DOHH2 (cell line): ENCODE results near the gene TAB3.

Source experiments
- H3F3A ChIP-seq: fragments of 200-600 bp; sonication (generic), shearing (Covaris generic); 2 replicates; pipeline ENCODE4 v1.6.0; 2016; ENCODE audit warnings: antibody characterized with exemption, mild to moderate bottlenecking; ENCODE audit not compliant: control insufficient read depth, insufficient read depth
- H3K27ac ChIP-seq: fragments of 200-600 bp; sonication (generic); 2 replicates; pipeline ENCODE4 v1.5.1; 2014; ENCODE audit warnings: low read depth, mild to moderate bottlenecking, low read length, moderate library complexity
- H3K27me3 ChIP-seq: fragments of 200-600 bp; sonication (generic); 2 replicates; pipeline ENCODE4 v1.6.1; 2014; ENCODE audit warnings: mild to moderate bottlenecking, low read length, mixed read lengths; ENCODE audit not compliant: control insufficient read depth
- H3K36me3 ChIP-seq: fragments of 200-600 bp; sonication (generic); 2 replicates; pipeline ENCODE4 v1.6.1; 2014; ENCODE audit warnings: mild to moderate bottlenecking, low read length, moderate library complexity, mixed read lengths; ENCODE audit not compliant: control insufficient read depth
- H3K4me1 ChIP-seq: fragments of 200-600 bp; sonication (generic); 2 replicates; pipeline ENCODE4 v1.6.1; 2014; ENCODE audit warnings: mild to moderate bottlenecking, low read length, mixed read lengths; ENCODE audit not compliant: control insufficient read depth
- H3K4me2 ChIP-seq: fragments of 200-600 bp; sonication (generic); 2 replicates; pipeline ENCODE4 v1.6.0; 2014; ENCODE audit warnings: mild to moderate bottlenecking, low read length, moderate library complexity
- H3K4me3 ChIP-seq: fragments of 200-600 bp; sonication (generic); 2 replicates; pipeline ENCODE4 v1.5.1; 2014; ENCODE audit warnings: mild to moderate bottlenecking, low read length, mixed read lengths
- H3K79me2 ChIP-seq: fragments of 200-600 bp; sonication (generic); 2 replicates; pipeline ENCODE4 v1.6.1; 2014; ENCODE audit warnings: mild to moderate bottlenecking, low read length, mixed read lengths; ENCODE audit not compliant: control insufficient read depth
- H3K9me2 ChIP-seq: fragments of 200-600 bp; sonication (generic); replicated peaks from 2 replicates; pipeline ENCODE4 v1.6.1; 2014; ENCODE audit warnings: mild to moderate bottlenecking, low read length, mixed read lengths; ENCODE audit not compliant: control insufficient read depth
- H3K9me3 ChIP-seq: fragments of 200-600 bp; sonication (generic); 2 replicates; pipeline ENCODE4 v1.6.1; 2014; ENCODE audit warnings: antibody characterized with exemption, low read length, mixed read lengths; ENCODE audit not compliant: control insufficient read depth, insufficient read depth
- H4K20me1 ChIP-seq: fragments of 200-600 bp; sonication (generic); 2 replicates; pipeline ENCODE4 v1.6.0; 2014; ENCODE audit warnings: low read depth, mild to moderate bottlenecking, antibody characterized with exemption, low read length, moderate library complexity; ENCODE audit not compliant: control insufficient read depth, insufficient read depth
- CTCF ChIP-seq: fragments of 200-600 bp; sonication (generic); IDR thresholded peaks from one replicate; pipeline ENCODE4 v1.5.1; 2014; ENCODE audit warnings: antibody characterized with exemption, mild to moderate bottlenecking, low read depth, low read length; ENCODE audit not compliant: poor library complexity, severe bottlenecking
- EZH2phosphoT487 ChIP-seq: fragments of 200-600 bp; sonication (generic); IDR thresholded peaks from 2 replicates; pipeline ENCODE4 v1.6.1; 2017; ENCODE audit warnings: borderline replicate concordance, mild to moderate bottlenecking, antibody characterized with exemption, low read length, moderate library complexity, mixed read lengths

TAB3 gene

GRCh38 chrX:30791296-30792278 lies 97.5 kb downstream of the TAB3 start:
- H3K4me3 ChIP-seq = no peak overlapping the region
- no peak for TF ChIP-seq EZH2phosphoT487
- no peak for TF ChIP-seq CTCF
- no peaks in the 10 kb centered on the region for H3K4me1 ChIP-seq
- no peaks in the 10 kb centered on the region for H3F3A ChIP-seq
- no peak overlapping the region for H3K27ac ChIP-seq
- H3K4me2 ChIP-seq = no peak overlapping the region
- no peaks in the 10 kb centered on the region for H3K9me2 ChIP-seq
- no peaks in the 10 kb centered on the region for H3K79me2 ChIP-seq
- H3K36me3 ChIP-seq = no peaks in the 10 kb centered on the region
- no peaks in the 10 kb centered on the region for H3K9me3 ChIP-seq
- H3K27me3 ChIP-seq = no peaks in the 10 kb centered on the region
- H4K20me1 ChIP-seq = no peaks in the 10 kb centered on the region

- H3K27me3 ChIP-seq = no peaks in the 10 kb centered on the region
- no peaks in the 10 kb centered on the region for H3K79me2 ChIP-seq
- H3K4me1 ChIP-seq = no peaks in the 10 kb centered on the region
- no peaks in the 10 kb centered on the region for H3K36me3 ChIP-seq
- no peaks in the 10 kb centered on the region for H3K9me3 ChIP-seq
- no peak for TF ChIP-seq CTCF
- no peaks in the 10 kb centered on the region for H3F3A ChIP-seq
- no peaks in the 10 kb centered on the region for H4K20me1 ChIP-seq
- H3K4me3 ChIP-seq = no peak overlapping the region
- no peak overlapping the region for H3K4me2 ChIP-seq
- H3K9me2 ChIP-seq = no peaks in the 10 kb centered on the region
- no peak overlapping the region for H3K27ac ChIP-seq
Observed at GRCh38 chrX:30787012-30787411, 102.0 kb downstream of the TAB3 start.

- Histone ChIP-seq H3K4me3 (no peak overlapping the region), H3K79me2 (no peaks in the 10 kb centered on the region), H4K20me1 (no peaks in the 10 kb centered on the region), H3K27me3 (no peaks in the 10 kb centered on the region), H3K9me3 (no peaks in the 10 kb centered on the region), H3F3A (no peaks in the 10 kb centered on the region), H3K36me3 (no peaks in the 10 kb centered on the region), H3K9me2 (no peaks in the 10 kb centered on the region), H3K4me1 (no peaks in the 10 kb centered on the region), H3K27ac (no peak overlapping the region), H3K4me2 (no peak overlapping the region)
- no peak for TF ChIP-seq CTCF
- no peak for TF ChIP-seq EZH2phosphoT487
Observed at GRCh38 chrX:30786374-30786773, 102.7 kb downstream of the TAB3 start.
